ENCODE data around the gene AHDC1.
"Not testable (repeated sequence)": the region's sequence is repeated elsewhere in the genome, so short reads cannot be mapped to it uniquely, and the experiment has no call there.

AHDC1 gene

DNA sequence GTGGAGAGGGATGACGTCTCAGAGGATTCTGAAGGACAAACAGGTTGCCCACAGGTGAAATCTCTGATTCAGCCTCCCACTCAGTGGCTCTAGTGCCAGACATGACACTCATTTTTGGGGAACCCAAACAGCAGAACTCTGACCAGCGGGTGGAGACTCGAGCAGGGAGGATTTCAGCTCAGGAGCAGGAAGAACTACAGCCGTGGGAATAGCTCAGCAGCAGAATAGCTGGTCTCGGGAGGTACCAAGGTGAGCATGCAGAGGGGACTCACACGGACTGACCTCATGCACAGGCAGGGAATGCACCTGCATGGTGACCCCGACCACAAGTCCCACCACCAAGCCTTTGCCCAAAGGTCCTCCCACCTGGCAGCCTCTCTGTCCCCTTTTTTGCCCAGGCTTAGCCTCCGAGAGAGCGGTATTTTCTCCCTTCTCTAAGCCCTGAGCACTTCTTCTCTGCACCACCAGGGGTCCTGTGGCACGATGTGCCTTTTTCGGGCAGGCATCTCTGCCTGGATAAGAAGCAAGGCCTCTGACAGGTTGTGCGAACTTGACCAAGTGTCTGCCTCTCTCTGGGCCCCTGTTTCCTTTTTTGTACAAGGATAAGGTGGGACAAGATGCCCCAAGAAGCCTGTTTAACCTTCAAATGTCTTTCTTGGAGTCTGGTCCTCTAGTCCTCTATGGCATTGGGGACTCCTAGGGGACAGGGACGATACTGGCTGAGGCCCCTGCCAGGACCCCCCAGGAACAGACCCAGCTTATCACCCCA lies 39.8 kb upstream of the AHDC1 start:
- TF ChIP-seq, protein P1, sequence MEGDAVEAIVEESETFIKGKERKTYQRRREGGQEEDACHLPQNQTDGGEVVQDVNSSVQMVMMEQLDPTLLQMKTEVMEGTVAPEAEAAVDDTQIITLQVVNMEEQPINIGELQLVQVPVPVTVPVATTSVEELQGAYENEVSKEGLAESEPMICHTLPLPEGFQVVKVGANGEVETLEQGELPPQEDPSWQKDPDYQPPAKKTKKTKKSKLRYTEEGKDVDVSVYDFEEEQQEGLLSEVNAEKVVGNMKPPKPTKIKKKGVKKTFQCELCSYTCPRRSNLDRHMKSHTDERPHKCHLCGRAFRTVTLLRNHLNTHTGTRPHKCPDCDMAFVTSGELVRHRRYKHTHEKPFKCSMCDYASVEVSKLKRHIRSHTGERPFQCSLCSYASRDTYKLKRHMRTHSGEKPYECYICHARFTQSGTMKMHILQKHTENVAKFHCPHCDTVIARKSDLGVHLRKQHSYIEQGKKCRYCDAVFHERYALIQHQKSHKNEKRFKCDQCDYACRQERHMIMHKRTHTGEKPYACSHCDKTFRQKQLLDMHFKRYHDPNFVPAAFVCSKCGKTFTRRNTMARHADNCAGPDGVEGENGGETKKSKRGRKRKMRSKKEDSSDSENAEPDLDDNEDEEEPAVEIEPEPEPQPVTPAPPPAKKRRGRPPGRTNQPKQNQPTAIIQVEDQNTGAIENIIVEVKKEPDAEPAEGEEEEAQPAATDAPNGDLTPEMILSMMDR (IDR thresholded peaks at IDR 0.05; ENCODE audit: unreplicated experiment in 3 of 3) = peak; percentile 45 to 75 (median 64)
- H3K36me3 Mint-ChIP-seq (ENCODE audit: low read depth) = no peaks in the 10 kb centered on the region
- no peaks in the 10 kb centered on the region for H3K4me1 Mint-ChIP-seq
- no peak overlapping the region for H3K27ac Mint-ChIP-seq
- H3K27me3 Mint-ChIP-seq (ENCODE audit: low read depth) = peaks cover 8% of the 10 kb centered on the region
- no peak overlapping the region for H3K4me3 Mint-ChIP-seq
- no peaks in the 10 kb centered on the region for H3K9me3 Mint-ChIP-seq

DNA sequence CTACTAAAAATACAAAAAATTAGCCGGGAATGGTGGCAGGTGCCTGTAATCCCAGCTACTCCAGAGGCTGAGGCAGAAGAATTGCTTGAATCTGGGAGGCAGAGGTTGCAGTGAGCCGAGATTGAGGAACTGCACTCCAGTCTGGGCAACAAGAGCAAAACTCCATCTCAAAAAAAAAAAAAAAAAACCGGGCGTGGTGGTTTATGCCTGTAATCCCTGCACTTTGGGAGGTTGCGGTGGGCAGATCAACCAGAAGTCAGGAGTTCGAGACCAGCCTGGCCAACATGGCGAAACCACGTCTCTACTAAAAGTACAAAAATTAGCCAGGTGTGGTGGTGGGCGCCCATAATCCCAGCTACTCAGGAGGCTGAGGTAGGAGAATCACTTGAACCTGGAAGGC lies 36.6 kb upstream of the AHDC1 start:
- not testable (repeated sequence) for H3K27me3 Mint-ChIP-seq (ENCODE audit: low read depth); H3K4me3 Mint-ChIP-seq; H3K36me3 Mint-ChIP-seq (ENCODE audit: low read depth); H3K27ac Mint-ChIP-seq; H3K9me3 Mint-ChIP-seq; H3K4me1 Mint-ChIP-seq

GRCh38 chr1:27638805-27639204 lies 34.9 kb upstream of the AHDC1 start:
- Mint-ChIP-seq H3K4me1 (no peaks in the 10 kb centered on the region), H3K36me3 (ENCODE audit: low read depth) (no peaks in the 10 kb centered on the region), H3K9me3 (no peaks in the 10 kb centered on the region), H3K27me3 (ENCODE audit: low read depth) (peaks cover 18% of the 10 kb centered on the region), H3K27ac (no peak overlapping the region), H3K4me3 (no peak overlapping the region)
- TF ChIP-seq, protein P1 (IDR thresholded peaks at IDR 0.05; ENCODE audit: unreplicated experiment in 3 of 3) = no peak

- TF ChIP-seq, protein P1 (IDR thresholded peaks at IDR 0.05; ENCODE audit: unreplicated experiment in 3 of 3) = no peak
- H3K27me3 Mint-ChIP-seq (ENCODE audit: low read depth) = peaks cover 19% of the 10 kb centered on the region
- no peak overlapping the region for H3K4me3 Mint-ChIP-seq
- no peaks in the 10 kb centered on the region for H3K4me1 Mint-ChIP-seq
- no peaks in the 10 kb centered on the region for H3K9me3 Mint-ChIP-seq
- no peaks in the 10 kb centered on the region for H3K36me3 Mint-ChIP-seq (ENCODE audit: low read depth)
- peak overlapping the region in 1 of 3 experiments; percentile 5 for H3K27ac Mint-ChIP-seq
Observed at GRCh38 chr1:27638047-27638734, 34.2 kb upstream of the AHDC1 start.

- H3K27ac Mint-ChIP-seq = no peak overlapping the region
- TF ChIP-seq, protein P1 (IDR thresholded peaks at IDR 0.05; ENCODE audit: unreplicated experiment in 3 of 3) = no peak
Observed at GRCh38 chr1:27635396-27636142, 31.6 kb upstream of the AHDC1 start.

DNA sequence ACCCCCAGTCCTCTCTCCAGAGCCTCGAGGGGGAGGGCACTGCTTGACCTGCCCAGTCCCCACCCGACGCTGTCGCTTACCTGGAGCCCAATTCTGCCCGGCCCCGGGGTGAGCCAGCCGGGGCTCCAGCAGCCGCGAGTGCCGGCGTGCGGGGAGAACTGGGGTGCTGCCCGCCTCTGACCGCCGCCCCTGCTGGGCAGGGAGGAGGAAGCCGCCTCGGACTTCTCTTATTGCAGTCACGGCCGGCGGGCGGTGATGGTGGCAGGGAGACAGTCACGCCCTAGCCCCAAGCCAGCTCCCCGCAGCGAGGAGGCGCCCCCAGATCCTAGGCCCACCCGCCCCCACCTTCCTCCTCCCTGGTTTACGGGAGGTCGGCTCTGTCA lies 31.0 kb upstream of the AHDC1 start, which contains the start of gene FGR:
Gene FGR, minus strand, starts transcription at position 201 of the 383 bp plus-strand sequence. CDS start 11,269 bp downstream, outside the sequence.
- Mint-ChIP-seq H3K36me3 (ENCODE audit: low read depth) (no peaks in the 10 kb centered on the region), H3K9me3 (no peaks in the 10 kb centered on the region), H3K27me3 (ENCODE audit: low read depth) (peaks cover 37% of the 10 kb centered on the region), H3K4me1 (peaks cover 10% of the 10 kb centered on the region), H3K4me3 (peak within 1 kb of the TSS; percentile 70 to 74 (median 74)), H3K27ac (no peak within 1 kb of the TSS)
- TF ChIP-seq, protein P1 (IDR thresholded peaks at IDR 0.05; ENCODE audit: unreplicated experiment in 3 of 3) = no peak

More at GRCh38 chr1:27635396-27636142, 31.6 kb upstream of the AHDC1 start:
- H3K4me3 Mint-ChIP-seq = peak overlapping the region; percentile 69 to 74 (median 70)
- no peaks in the 10 kb centered on the region for H3K36me3 Mint-ChIP-seq (ENCODE audit: low read depth)
- peaks cover 31% of the 10 kb centered on the region for H3K27me3 Mint-ChIP-seq (ENCODE audit: low read depth)
- H3K4me1 Mint-ChIP-seq = peaks cover 10% of the 10 kb centered on the region
- no peaks in the 10 kb centered on the region for H3K9me3 Mint-ChIP-seq
